Gastrocnemius medialis (tissue), 4 donors: ENCODE data around the gene EP400.

ENCODE experiments used
- CTCF ChIP-seq, 5 experiments: fragments of 450-650 bp in 3 of 5; fragments of 200-600 bp in 2 of 5; sonication (generic) in 2 of 5; IDR thresholded peaks in 4 of 5; conservative IDR thresholded peaks in 1 of 5; 1 replicate in 4 of 5; 2 replicates in 1 of 5; pipeline ENCODE4 v1.5.1; 2016 to 2019; ENCODE audit warnings: antibody characterized with exemption in 5 of 5, mild to moderate bottlenecking in 3 of 5, moderate library complexity in 3 of 5
- POLR2A ChIP-seq, 2 donors: fragments of 450-650 bp; IDR thresholded peaks; one replicate each; pipeline ENCODE4 v1.6.1; 2017; ENCODE audit warnings: antibody characterized with exemption in 2 of 2, mild to moderate bottlenecking in 2 of 2, moderate library complexity in 2 of 2

- TF ChIP-seq CTCF (IDR thresholded peaks at IDR 0.05 in 4 of 5, conservative IDR thresholded peaks at IDR 0.05 in 1 of 5) (no peak), POLR2A (IDR thresholded peaks at IDR 0.05) (no peak)
These were observed 164.9 kb downstream of the EP400 start for GRCh38 chr12:132114667-132115066.
